Stimulated activated CD8-positive, alpha-beta memory T cell treated with anti-CD3 and anti-CD28 coated beads, Interleukin-4, amount 100 ng/mL, for 1 hour (primary cell): ENCODE results near the gene IL22RA1.

ENCODE experiments used
- DNase-seq, 2 donors: peaks; one replicate each; pipeline ENCODE4 v3.0.0-alpha.2; 2020; ENCODE audit warnings: low read depth in 2 of 2, low spot score in 1 of 2

IL22RA1 gene

GRCh38 chr1:24098943-24099638, 43.8 kb downstream of the IL22RA1 start:
- no peak for DNase-seq

DNA sequence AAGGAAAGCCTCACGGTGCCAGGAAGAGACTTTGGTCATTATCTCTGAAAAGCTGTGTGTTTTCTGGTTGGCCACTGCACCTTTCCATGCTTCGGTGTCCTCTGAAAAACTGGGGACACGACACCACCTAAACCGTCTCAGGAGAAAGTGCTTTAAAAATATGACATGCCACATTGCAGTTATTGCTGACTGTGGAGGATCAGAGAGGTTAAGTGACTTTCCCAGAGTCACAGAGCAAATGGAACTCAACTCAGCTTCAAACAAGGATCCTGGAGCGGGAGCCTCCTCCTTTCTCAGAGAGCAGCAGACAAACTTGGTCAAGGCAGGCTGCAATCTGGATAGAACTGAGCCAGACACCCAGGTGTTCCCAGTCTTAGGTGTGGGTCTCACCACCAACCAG, 44.8 kb downstream of the IL22RA1 start:
- no peak for DNase-seq

GRCh38 chr1:24097663-24098062, 45.3 kb downstream of the IL22RA1 start:
- DNase-seq, result no peak

DNA sequence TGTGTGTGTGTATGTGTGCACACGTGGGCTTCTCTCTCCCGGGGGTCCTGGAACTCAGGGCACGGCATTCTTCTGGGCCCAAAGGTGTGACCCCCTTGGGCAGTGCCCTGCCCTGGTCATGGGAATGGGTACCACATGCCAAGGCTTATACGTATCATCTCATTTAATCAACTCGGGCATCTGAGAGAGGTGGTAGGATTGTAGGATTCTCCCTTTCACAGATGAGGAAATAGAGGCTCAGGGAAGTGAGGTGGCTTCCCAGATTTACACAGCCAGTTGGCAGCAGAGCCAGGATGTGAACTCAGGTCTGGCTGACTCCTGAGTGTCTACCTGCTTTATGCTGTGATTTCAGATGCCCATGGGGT, 46.2 kb downstream of the IL22RA1 start:
- no peak for DNase-seq

DNA sequence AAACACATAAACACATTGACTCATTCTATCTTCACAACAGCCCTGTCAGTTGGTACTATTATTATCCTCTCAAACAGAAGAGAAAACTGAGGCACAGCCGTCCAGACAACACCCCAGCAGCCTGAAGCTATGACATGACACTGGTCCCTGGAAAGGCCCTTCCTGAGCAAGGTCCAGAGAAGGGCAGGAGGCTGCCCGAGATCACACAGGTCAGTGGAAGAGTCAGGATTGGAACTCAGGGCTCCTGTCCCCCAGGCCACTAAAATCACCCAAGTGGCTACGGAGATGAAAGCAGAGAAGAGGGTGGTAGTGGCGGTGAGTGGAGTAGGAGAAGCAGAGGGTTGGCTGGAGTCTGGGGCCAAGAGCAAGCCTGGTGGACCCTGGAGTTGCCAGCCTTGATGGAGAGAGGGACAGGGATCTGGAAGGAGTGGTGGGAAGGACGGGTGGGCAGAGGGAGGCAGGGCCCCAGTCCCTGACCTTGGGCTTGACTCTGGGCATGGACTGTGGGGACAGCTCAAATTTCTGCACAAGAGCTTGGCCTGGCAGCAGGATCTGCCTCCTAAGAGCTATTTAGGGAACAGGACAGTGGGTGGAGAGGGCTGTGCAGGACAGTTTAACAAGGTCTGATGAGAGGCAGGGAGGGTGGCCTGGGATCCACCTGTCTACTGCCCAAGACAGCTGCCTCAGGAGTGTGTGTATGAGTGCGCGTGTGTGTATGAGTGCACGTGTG, 46.8 kb downstream of the IL22RA1 start:
- DNase-seq, result no peak

DNA sequence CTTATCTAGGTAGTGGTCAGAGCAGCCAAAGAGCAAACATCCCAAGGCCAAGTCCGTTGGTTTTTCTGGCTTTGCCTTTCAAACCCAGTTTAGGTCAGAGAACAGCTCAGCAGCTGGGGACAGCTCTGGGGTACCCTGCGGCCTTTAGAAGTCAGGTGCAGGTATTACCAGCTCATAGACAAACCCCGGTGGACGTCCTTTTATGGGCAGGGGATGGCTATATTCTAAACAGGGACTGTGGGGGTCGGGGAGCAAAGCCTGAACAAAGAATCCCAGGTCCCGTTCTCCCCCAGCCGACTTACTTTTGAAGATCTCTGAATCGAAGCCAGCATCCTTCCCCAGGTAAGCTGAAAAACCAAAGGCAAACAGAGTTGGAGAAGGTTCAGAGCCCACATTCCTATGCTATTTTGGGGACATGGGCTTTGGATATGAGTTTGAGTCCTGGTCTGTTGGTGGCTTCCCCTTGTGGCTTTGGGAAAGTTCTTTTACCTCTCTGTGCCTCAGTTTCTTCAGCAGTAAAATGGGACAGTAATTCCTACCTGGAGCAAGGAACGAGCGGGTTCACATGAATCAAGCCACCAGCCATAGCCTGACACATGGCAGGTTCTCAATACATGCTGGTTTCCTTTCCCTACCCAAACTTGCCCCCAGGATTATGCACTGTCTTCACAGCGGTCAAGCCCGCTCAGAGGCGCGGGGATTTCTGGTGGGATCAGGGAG, 47.6 kb downstream of the IL22RA1 start:
- no peak for DNase-seq

DNA sequence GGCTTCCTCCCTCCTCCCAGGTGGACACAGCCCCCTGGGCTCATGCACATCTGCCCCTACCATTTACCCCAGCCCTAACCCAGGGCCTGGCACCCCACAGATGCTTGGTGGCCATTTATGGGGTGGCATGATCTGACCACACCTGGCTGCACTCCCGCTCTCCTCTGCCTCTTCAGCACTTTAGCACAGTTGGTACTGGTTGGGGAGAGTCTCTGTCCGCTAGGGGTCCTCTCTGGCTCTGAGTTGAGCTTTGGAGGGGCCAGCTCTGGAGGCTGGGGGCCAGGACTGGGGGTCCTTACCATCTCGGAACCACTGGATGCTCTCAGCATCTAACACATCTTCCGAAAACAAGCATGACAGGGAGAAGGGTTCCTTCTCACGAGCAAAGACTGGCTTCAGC, 48.4 kb downstream of the IL22RA1 start:
- DNase-seq, result no peak

- no peak for DNase-seq
Observed at GRCh38 chr1:24093732-24094131, 49.2 kb downstream of the IL22RA1 start.

- no peak for DNase-seq
Observed at GRCh38 chr1:24092979-24093378, 50.0 kb downstream of the IL22RA1 start.

GRCh38 chr1:24091971-24092482, 50.9 kb downstream of the IL22RA1 start:
- no peak for DNase-seq

GRCh38 chr1:24090736-24091135, 52.2 kb downstream of the IL22RA1 start:
- DNase-seq, result no peak

GRCh38 chr1:24089743-24090555, 53.0 kb downstream of the IL22RA1 start:
- DNase-seq, result no peak

DNA sequence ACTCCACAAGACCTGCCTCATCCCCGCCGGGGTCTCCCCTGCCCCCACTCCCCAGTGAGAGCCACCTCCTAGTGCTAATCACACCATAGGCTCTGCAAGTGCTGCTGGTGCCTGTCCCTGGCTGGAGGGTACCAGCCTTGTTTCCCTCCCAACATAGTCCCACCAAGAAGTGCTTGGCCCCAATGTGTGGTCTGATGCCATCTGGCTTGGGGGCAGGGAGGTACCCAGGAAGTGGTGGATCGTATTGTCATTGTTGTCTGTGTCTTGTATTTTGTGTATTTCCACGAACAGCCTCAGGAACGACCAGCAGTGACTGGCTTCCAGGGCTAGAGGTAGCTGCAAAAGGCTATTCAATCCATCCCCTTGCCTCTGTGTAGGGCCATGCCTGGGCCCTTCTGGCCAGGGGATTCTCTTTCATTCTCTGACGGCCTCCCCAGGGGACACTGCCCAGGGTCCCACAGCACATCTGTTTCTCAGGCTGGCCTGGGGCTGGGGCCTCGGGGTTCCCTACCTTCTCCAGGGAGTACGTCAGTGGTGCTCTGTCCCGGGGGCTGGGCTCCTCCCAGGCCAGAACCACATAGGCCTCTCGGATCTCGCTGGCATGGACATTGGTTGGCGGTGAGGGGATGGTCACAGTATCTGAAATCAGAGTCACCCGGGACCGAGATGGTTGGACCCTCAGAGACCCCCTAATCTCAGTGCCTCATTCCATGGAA, 53.8 kb downstream of the IL22RA1 start:
- no peak for DNase-seq

- DNase-seq, result no peak
Observed at GRCh38 chr1:24086466-24086865, 56.5 kb downstream of the IL22RA1 start.

- no peak for DNase-seq
Observed at GRCh38 chr1:24085546-24085945, 57.4 kb downstream of the IL22RA1 start.

DNA sequence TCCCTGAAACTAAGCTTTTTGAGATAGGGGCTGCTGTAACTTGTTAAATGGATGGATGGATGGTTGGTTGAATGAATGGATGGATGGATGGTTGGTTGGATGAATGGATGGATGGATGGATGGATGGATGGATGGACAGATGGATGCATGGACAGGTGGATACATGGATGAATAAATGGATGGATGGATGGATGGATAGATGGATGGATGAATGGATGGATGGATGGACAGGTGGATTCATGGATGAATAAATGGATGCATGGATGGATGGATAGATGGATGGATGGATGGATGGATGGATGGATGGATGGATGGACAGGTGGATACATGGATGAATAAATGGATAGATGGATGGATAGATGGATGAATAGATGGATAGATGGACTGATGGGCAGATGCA, 57.9 kb downstream of the IL22RA1 start:
- no peak for DNase-seq

GRCh38 chr1:24084050-24084449, 58.9 kb downstream of the IL22RA1 start:
- DNase-seq, result no peak

DNA sequence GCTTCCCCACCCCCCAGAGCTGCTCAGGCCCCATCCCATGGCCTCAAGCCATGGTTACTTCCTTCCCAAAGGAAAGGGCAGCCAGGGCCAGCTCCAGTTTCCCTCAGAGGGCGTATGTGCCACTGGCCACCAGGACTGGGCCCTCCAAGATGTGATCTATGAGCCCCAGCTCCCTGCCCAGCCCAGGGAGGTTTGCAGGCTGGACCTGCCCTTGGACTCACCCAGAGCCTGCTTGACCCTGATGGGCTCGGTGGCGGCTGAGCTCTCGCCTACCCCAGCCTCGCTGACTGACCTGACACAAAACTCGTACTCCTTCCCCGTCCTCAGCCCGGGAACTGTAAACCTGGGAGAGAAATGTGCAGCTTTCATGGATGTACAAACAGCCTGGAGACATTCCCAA, 60.6 kb downstream of the IL22RA1 start:
- DNase-seq, result no peak

DNA sequence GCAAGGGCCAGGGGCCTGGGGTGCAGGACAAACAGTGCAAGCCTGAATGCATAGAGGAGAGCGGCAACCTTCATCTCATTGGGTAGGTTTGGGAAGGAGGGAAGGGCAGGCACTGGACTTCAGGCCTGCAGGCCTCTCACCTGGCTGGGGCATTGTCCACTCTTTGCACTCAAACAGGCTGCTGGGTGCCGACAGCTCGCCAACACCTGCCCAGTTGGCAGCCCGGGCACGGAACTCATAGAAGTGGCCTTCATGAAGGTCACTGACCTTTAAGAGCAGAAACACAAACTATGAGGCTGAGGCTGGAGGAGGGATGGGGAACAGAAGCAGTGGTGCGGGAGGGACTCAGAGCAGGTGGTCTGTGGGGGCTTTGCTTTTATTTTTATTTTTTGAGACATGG, 61.8 kb downstream of the IL22RA1 start:
- no peak for DNase-seq

- no peak for DNase-seq
Observed at GRCh38 chr1:24080131-24080530, 62.8 kb downstream of the IL22RA1 start.
